Neutrophil (primary cell): ENCODE data around the gene IPO7.

ENCODE experiments used
- H3K27ac ChIP-seq: fragments of 200-600 bp; sonication (generic); 2 replicates; pipeline ENCODE4 v1.5.1; 2016; ENCODE audit warnings: mild to moderate bottlenecking, moderate library complexity
- H3K27me3 ChIP-seq: fragments of 200-600 bp; sonication (generic); 2 replicates; pipeline ENCODE4 v1.6.0; 2016; ENCODE audit warnings: mild to moderate bottlenecking
- H3K36me3 ChIP-seq: fragments of 200-600 bp; sonication (generic); 2 replicates; pipeline ENCODE4 v1.5.1; 2017
- H3K4me1 ChIP-seq, 2 experiments: fragments of 200-600 bp in 1 of 2; sonication (generic) in 1 of 2; 1 replicate in 1 of 2; 2 replicates in 1 of 2; pipeline versions ENCODE4 v1.5.1 to v1.6.1; 2013 to 2016; ENCODE audit warnings: low read depth in 1 of 2, low read length in 1 of 2, mild to moderate bottlenecking in 1 of 2, moderate library complexity in 1 of 2; ENCODE audit not compliant: control insufficient read depth in 1 of 2, insufficient read depth in 1 of 2
- H3K4me3 ChIP-seq, 2 experiments: fragments of 200-600 bp in 1 of 2; sonication (generic) in 1 of 2; 1 replicate in 1 of 2; 2 replicates in 1 of 2; pipeline ENCODE4 v1.5.1; 2013 to 2016; ENCODE audit warnings: low read depth in 1 of 2, low read length in 1 of 2, mild to moderate bottlenecking in 1 of 2, moderate library complexity in 1 of 2
- H3K9me3 ChIP-seq: fragments of 200-600 bp; sonication (generic); 2 replicates; pipeline ENCODE4 v1.5.1; 2016
- TF ChIP-seq, protein P1 (sequence below): fragments of 200-600 bp; sonication (generic); IDR thresholded peaks from 2 replicates; pipeline ENCODE4 v1.5.1; 2016; ENCODE audit warnings: antibody characterized with exemption

Gene IPO7

DNA sequence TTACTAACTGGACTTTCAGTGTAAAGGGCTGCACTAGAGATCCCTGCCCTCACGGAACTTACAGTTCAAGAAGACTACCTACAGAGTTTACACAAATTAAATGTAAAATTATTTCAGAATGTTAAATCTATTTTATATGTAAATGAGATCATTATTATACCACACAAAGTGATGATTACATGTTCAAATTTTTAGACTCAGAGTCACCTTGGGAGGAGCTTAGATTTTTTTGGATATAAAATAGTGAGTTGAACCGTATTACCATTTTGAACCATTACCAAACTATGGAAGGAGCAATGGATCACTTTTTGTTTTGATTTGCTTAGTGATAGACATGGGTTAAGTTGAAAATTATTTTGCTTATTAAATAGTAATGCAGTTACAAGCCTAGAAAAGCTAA, 1.6 kb downstream of the IPO7 start:
- TF ChIP-seq, protein P1, sequence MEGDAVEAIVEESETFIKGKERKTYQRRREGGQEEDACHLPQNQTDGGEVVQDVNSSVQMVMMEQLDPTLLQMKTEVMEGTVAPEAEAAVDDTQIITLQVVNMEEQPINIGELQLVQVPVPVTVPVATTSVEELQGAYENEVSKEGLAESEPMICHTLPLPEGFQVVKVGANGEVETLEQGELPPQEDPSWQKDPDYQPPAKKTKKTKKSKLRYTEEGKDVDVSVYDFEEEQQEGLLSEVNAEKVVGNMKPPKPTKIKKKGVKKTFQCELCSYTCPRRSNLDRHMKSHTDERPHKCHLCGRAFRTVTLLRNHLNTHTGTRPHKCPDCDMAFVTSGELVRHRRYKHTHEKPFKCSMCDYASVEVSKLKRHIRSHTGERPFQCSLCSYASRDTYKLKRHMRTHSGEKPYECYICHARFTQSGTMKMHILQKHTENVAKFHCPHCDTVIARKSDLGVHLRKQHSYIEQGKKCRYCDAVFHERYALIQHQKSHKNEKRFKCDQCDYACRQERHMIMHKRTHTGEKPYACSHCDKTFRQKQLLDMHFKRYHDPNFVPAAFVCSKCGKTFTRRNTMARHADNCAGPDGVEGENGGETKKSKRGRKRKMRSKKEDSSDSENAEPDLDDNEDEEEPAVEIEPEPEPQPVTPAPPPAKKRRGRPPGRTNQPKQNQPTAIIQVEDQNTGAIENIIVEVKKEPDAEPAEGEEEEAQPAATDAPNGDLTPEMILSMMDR = no peak
- Histone ChIP-seq H3K9me3 (no peaks in the 10 kb centered on the region), H3K4me3 (no peak overlapping the region), H3K4me1 (peaks cover 12 to 17% of the 10 kb centered on the region in 2 experiments), H3K27me3 (no peaks in the 10 kb centered on the region), H3K27ac (no peak overlapping the region), H3K36me3 (no peaks in the 10 kb centered on the region)

DNA sequence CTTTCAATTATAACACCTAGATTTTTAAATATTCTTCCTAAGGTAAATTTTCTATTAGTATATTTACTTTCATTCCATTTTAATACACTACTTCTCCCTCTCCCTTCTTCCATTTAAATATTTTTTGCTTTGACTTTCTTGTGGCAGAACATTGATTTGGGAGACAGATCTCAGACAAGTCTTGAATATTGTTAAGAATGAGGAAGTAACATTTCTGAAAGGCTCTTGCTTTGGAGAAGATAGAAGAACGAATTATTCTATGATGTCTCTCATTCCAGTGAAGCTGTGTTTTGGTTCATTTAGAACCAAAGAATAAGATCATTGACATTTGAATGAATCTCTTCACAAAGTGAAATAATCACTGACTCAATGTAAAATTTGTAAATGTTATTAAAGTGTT, 2.4 kb downstream of the IPO7 start:
- H3K27me3 ChIP-seq = no peaks in the 10 kb centered on the region
- peak overlapping the region; percentile 1 for H3K27ac ChIP-seq
- TF ChIP-seq, protein P1 = no peak
- no peaks in the 10 kb centered on the region for H3K36me3 ChIP-seq
- no peaks in the 10 kb centered on the region for H3K9me3 ChIP-seq
- H3K4me1 ChIP-seq = peaks cover 12 to 17% of the 10 kb centered on the region in 2 experiments
- H3K4me3 ChIP-seq = no peak overlapping the region

DNA sequence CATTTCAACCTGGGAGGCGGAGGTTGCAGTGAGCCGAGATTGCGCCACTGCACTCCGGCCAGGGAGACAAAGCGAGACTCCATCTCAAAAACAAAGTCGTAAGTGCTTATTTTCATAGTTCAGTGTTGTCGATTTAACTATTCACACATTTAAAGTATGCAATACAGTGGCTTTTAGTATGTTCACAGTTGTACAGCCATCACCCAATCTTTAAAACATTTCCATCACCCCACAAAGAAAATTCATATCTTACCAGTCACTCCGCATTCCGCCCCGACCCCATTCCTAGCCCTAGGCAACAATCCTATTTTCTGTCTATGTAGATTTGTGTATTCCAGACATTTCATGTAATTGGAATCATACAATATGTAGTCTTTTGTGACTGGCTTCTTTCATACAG, 11.9 kb downstream of the IPO7 start:
- H3K9me3 ChIP-seq = no peaks in the 10 kb centered on the region
- H3K4me3 ChIP-seq = no peak overlapping the region
- no peak overlapping the region for H3K27ac ChIP-seq
- H3K4me1 ChIP-seq = no peaks in the 10 kb centered on the region
- H3K36me3 ChIP-seq = no peaks in the 10 kb centered on the region
- H3K27me3 ChIP-seq = no peaks in the 10 kb centered on the region
- TF ChIP-seq, protein P1 = no peak

DNA sequence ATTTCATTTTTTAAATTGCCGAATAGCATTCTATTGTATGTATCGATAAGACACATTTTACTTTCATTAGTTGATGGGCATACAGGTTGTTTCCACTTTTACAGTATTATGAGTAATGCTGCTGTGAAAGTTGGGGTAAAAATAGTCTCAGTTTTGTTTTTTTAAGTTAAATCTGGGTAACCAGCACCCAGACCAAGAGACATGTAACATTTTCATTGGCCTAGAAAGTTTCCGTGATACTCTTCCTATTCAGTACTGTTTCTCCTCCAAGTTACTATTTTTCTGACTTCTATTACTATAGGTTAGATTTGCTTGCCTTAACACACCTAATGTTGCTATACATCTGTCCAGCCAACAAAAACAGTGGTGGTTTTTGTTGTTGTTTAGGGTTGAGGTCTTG, 12.3 kb downstream of the IPO7 start:
- TF ChIP-seq, protein P1 = no peak
- H3K4me3 ChIP-seq = no peak overlapping the region

DNA sequence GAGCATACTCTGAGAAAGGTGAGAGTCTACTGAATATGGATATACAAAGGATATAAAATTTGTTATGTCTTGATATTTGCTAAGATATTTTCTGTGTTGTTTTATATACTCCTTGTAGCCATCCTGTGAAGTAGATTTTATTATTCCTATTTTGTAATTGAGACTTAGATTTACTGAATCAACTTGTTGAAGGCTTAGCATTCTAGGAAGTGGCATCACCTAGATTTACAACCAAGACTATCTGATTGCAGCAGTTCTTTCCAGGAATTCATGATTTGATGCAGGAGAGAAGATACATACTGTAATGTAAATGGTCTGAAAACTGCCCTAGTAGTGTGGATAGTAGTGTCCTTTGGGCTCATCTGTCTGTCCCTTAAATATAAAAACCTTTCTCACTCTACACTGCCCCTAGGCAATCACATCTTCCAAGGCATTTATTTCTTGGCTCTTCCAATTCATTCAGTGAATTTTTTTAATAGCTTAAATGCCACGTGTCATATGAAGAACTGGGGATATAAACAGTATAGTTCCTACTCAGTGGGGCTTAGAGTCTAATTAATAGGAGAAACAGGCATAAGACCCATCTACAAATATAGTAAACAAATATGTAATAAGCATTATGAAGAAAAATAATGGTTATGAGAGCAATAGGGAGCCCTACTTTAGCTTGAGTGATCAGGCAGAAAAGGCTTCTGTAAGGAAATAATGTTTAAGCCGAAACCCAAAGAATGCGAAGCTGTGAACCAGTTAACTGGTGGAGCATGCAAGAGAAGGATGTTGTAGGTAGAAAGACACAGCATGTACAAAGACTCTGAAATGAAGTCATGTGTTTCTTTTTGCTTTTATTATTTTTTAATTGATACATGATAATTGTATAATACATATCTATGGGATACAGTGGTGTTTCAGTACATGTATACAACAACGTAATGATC, 13.6 kb downstream of the IPO7 start:
- H3K4me3 ChIP-seq = no peak overlapping the region
- no peaks in the 10 kb centered on the region for H3K4me1 ChIP-seq
- H3K27me3 ChIP-seq = no peaks in the 10 kb centered on the region
- no peaks in the 10 kb centered on the region for H3K9me3 ChIP-seq
- no peaks in the 10 kb centered on the region for H3K36me3 ChIP-seq
- TF ChIP-seq, protein P1 = no peak
- no peak overlapping the region for H3K27ac ChIP-seq

More for the DNA sequence above, 12.3 kb downstream of the IPO7 start:
- H3K4me1 ChIP-seq = no peaks in the 10 kb centered on the region
- H3K9me3 ChIP-seq = no peaks in the 10 kb centered on the region
- H3K27me3 ChIP-seq = no peaks in the 10 kb centered on the region
- H3K27ac ChIP-seq = no peak overlapping the region
- no peaks in the 10 kb centered on the region for H3K36me3 ChIP-seq
